GM19035 (cell line): ENCODE measurements around the gene THSD7B.
"Not testable (repeated sequence)": the region's sequence is repeated elsewhere in the genome, so short reads cannot be mapped to it uniquely, and the experiment has no call there.

Experiments used
- ATAC-seq: cut with Tn5 transposase; IDR thresholded peaks from one replicate; pipeline ENCODE4 v1.9.1; 2021; ENCODE audit not compliant: unreplicated experiment

Gene THSD7B

DNA sequence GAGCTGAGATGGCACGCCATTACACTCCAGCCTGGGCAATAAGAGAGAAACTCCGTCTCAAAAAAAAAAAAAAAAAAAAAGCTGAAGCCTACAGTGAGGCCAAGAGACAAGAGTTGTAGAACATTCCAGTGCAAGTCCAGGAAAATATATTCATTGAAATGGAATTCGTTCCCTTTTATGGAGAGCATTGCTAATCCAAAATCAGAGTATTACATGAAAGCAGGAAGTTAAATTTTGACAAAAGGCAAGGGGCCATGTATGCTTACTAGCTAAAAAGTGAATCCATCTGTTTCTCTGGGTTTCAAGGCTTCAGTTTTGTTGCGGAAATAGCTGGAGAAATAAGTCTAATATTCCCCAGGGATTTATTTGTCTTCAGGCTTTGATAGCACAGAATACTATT lies 471.7 kb downstream of the THSD7B start:
- ATAC-seq, result no peak

DNA sequence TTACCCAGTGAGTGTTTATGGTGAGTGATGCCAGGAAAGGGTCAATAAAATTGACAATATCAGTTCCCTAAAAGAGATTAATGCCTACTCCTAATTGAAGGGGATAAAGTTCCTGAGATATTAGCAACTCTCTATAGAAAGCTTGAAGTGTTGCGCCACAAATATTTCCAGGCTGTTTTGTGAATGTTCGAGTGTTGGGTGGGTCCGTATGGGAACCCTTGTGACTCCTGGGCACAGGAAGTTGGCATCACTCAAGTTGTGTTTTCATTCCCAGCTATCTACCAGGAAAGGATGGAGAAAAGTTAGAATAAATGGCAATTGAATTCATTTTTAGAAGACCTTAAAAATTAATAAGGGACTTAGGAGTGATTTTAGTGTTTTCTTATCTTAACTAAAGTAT lies 472.7 kb downstream of the THSD7B start:
- no peak for ATAC-seq

DNA sequence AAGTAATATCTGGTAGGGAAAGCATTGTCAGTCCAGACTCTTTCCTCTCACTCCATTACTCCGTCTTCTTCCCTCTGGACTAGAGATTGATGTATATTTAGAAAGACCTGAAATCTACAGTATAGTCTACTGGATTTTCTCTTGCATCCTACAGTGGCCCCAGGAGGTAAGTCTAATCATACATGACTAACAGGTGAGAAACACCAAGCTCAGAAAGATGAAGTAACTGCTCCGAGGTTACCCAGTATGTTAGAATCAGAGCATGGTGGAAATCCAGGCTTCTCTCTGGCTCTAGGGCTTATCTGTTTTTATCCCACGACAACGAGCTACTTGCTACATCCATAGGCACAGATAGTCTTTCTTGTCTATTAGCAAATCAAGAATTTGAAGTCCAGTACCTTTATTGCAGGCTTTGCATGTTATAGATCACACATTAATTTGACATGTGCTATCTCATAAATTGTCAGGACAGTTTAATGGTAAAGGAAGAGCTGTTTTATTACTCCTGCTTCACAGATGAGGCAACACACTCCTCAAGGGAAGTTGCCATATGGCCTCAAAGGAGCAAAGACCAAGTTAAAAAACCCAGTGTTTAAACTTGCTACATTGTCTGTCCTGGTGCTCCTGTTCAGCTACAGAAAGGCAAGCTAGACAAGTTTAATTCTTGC lies 484.3 kb downstream of the THSD7B start:
- ATAC-seq, result no peak

DNA sequence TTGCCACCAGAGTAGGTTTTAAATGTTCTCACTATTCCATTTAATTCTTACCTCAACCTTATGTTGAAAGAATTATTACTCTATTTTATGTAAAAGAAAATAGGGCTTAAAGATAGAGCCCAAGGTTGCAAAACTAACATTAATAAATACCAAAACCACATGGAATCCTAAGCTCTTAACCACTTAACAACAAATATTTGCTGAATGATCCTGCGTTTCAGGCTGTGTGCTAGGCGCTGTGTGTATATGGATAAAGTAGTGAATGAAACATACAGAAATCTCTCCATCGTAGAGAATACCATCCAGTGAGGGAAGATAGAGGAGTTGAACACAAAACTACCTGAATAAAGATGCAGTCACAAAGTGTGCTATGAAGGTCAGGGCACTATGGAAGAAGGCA lies 485.1 kb downstream of the THSD7B start:
- ATAC-seq, result no peak

DNA sequence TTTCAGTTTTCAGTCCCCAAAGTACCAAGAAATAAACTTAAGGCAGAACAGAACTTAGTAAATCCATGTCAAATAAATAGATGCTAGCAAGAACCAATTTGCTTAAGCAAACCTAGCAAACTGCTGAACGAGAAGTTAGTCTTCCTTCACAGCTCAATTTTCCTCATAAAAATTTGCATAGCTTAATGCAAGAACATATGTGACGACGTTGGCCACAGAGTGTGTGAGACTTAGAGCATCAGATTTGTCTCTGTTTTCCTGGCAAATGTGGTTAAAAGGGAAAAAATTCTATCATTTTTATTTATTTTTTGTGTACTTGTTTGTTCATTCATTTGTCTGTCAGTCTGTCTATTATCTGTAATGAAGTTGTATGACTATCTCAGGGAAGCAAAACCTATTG lies 485.7 kb downstream of the THSD7B start:
- no peak for ATAC-seq

DNA sequence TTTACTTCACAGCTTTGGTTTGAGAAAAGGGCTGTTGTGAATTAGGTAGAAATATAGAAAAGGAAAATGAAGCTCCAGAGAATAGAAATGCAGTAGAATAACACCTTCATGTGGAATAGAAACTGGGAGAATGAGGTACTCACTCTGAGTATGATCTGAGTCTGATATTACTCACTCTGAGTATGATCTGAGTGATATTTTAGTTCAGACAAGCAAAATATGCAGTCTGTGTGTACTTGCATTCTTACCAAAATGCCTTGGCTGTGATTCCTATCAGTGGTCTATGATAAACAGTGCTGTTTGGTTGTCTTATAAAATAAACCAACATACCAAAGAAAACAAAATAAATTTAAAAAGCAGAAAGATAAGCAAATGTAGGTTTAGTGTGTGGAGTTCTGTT lies 487.6 kb downstream of the THSD7B start:
- ATAC-seq, result no peak

DNA sequence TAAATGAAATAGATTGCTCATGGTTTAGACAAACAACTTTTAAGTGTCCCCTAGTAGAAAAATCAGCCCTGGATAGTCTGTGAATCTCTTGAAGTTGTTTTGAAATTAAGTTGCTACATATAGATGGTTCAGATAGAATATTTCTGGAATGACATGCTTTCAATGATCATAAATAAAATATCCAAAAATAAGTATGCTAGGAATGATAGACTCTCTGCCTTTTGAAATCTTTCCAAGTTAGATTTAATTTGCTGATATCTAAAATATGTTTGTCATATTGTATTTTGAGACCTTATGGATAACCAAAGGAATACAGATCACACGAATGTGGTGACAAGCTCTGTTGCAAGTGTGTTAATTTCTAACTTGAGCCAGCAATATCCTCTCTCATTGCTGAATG lies 488.7 kb downstream of the THSD7B start:
- ATAC-seq, result no peak

DNA sequence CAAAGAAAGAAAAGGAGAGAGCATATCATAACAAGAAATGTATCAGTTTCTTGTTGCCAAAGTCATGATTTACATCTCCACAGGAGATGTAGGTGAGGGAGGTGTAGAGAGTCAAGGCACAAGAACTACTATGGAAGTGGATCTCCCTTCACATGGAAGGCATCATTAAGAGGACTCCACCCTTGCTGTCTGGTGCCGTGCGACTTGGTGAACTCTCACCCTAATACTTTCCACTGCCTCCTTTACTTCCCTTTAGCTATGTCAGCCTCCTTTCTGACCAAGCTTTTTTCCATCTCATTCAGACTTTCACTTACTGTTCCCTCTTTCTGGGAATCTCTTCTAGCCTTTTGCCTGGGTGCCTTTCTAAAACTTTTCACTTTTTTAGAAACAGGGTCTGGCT lies 490.0 kb downstream of the THSD7B start:
- no peak for ATAC-seq

DNA sequence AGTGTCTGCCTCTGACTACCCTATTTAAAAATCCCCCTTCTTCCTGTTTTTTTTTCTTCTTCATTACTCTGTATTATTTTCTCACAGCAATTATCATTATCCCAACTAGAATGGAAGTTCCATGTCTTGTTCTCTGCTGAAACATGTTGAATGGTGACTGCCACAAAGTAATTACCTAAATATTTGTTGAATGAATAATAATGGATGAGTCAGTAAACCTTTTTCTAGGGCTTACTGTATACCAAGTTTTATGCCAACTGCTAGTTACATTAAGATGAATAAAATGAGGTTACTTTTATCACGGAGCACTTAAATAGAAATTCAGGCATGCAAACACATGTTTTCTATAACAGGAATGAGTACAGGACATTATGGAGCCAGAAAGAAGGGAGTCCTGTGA lies 490.6 kb downstream of the THSD7B start:
- no peak for ATAC-seq

DNA sequence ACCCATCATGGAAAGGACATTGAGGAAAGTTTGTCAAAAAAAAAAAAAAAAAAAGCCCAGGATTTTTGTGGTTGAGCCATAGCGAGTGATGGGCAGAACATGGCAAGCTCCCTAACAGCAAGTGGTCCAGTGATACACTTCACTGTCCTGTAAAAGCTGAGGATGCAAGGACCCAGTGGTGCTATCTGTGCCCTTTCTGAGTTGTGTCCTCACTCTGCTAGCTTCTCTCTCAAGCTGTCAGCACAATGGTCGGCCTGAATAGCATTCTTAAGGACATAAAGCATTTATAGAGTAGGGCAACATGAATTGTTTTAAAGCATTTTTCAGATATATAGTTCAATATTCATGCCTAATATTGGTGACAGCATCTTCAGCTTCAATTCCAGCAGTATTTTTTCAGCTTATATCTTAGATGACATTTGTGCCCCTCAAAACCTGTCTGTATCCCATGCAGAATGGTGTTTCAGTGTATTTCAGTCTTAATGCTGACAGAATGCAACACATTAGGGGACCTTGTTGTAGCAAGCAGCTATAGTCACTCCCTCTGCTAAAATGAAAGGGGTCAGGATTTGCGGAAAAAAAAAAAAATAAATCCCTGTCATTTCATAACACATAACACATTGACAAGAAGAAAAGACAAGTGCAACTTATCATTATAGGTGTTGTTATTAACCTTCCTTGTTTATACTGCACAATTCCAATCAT lies 496.7 kb downstream of the THSD7B start:
- ATAC-seq, result no peak

DNA sequence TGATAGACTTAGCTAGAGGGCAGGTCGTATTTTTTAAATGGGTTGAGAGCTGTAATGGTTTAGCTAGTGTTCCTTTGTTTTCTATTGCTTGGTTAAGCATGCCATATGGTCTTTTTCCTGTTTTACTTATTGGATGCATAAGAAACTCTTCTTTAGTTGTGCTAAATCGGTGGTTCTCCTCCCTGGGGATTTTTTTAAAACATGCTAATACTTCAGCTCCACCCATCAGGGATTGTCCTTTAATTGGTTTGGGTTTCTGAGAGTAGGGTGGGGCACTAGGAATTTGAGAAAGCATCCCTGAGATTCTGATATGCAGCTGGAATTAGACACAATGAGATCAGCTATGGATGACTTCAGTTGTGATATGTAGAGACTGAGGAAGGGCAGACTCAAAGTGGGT lies 497.2 kb downstream of the THSD7B start:
- no peak for ATAC-seq

DNA sequence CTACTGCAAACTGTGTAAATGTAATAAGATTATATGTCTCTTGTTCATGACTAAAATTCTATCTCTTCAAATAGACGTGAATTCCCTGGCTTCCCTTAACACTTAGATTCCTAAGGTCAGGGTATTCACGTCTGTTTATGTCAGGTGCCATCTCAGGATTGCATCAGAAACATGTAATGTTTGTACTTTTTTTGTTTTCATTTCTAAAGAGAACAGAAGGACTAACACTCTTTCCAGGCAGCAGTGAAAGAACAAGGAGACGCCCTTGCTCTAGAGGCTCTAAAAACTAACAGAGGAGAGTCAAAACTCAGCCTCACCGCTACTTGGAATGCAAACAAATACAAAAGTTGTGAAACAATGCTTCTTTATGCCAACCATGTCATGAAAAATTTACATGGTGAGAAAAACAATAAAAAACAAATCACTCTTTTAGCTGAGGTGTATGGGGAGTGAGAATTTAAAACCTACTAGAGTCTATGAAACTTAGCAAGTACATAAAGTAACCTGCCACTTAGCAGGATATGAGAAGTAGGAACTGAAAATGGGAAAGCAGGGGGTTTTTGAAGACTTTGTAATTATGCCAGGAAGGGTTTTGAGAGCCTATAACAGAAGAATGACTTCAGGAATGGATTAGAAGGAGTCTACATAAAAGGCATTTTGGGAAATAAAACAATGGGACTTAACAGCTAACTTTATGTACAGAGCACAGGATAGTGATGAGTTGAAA lies 522.7 kb downstream of the THSD7B start:
- no peak for ATAC-seq

DNA sequence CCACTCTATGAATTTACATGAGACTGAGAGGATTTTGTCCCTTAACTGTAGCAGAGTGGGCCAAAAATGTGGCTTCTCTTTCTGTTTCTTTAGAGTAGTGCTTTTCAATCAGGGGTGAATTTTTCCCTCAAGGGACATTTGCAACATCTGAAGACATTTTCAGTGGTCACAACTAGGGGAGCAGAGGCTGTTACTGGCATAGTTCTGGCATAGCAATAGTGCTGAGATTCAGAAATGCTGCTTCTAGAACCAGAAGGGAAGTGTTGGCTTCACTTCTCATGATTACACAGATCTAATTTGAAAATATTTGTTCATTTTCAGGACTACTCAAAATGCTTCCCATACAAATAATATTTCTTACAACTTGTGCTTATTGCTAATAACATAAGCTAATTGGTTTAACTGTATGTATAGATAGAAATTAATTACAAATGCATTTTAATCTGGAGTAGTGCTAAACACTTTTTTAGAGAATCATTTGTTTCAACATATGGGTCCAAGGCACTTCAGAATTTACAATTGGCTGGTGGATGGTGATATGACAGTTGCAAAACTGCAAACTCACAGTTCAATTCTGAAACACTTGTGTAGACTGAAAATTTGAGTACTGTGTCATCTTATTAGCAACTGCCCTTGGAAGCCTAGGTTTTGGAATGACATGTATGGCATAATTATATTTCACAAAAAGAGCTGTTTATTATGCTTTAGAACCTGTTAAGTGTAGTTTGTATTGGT lies 526.7 kb downstream of the THSD7B start:
- ATAC-seq, result no peak

DNA sequence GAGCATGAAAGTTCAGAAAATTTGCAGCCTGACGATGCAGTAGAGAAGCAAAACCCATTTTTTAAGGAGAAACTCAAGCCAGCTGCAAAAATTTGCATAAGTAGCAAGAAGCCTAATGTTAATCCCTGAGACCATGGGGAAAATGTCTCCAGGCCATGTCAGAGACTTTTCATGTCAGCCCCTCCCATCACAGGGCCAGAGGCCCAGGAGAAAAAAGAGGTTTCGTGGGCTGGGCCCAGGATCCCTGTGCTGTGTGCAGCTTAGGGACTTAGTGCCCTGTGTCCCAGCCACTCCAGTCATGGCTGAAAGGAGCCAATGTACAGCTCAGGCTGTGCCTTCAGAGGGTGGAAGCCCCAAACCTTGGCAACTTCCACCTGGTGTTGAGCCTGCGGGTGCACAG lies 533.0 kb downstream of the THSD7B start:
- no peak for ATAC-seq

DNA sequence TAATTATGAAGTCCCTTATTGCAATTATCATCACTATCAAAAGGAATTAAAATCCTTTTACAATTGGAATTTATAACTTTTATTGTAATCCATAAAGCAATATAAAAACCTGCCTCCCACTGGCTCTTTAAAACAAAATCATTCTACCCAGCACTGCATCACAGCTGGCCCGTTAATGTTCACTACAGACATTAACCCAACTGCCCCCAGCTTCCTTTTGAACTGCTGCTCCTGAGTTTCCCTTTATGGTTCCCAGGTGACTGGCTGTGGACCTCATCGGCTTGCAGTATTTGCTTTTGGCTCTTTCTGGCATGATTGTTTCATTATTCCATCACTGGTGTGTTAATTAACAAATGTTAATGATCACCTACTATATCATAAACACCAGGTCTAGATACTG lies 535.6 kb downstream of the THSD7B start:
- no peak for ATAC-seq

DNA sequence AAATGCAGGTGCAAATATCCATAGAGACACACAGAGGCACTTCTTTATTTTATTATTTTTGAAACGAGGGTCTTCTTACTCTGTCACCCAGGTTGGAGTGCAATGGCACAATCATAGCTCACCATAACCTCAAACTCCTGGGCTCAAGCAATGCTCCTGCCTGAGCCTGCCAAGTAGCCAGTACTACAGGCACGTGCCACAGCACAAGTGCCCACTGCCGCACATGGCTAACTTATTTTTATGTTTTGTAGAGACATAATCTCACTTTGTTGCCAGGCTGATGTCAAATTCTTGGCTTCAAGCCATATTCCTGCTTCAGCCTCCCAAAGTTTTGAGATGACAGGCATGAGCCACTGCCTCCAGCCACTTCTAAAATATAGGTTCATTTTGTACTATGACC lies 537.6 kb downstream of the THSD7B start:
- ATAC-seq, result no peak

DNA sequence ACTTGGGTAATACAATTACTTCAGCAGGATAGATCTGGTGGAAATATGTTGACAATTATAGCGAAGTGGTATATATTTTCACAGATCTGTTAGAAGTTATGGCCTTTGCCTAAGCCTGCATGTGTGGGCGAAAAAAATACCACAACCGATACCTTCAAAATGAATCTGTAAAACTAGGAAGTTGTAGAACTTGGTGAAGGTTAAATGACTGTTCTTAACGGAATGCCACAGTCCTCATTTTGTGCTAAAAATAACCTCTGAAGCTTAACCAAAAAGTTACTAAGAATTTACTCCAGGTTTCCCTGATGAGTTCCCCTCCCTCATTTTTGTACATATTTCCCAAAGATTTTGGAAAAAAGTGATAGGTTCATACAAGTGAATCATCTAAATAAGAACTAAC lies 550.7 kb downstream of the THSD7B start:
- no peak for ATAC-seq

DNA sequence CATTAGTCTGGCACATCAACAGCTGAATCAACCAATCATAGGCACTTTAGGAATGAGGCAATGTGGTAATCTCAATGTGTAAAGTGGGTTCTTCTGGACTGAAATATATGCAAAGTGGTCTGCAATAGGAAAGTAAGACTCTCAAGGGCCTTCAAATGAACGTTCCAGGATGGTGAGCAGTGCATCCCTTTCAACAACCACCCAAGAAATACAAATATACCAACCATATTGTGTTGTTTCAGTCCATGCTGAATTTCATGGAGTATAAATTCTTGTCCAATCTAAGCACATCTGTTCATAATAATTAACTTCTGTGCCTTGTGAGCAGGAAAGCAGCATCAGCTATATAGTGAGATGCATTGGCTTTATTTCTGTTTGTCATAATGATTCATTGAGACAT lies 556.2 kb downstream of the THSD7B start:
- no peak for ATAC-seq

DNA sequence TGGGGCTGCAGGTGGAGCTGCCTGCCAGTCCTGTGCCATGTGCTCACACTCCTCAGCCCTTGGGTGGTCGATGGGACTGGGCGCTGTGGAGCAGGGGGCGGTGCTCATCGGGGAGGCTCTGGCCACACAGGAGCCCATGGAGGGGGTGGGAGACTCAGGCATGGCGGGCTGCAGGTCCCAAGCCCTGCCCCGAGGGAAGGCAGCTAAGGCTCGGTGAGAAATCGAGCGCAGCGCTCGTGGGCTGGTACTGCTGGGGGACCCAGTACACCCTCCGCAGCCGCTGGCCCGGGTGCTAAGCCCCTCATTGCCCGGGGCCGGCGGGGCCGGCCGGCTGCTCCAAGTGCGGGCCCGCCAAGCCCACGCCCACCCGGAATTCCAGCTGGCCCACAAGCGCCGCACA lies 566.2 kb downstream of the THSD7B start:
- not testable (repeated sequence) for ATAC-seq

DNA sequence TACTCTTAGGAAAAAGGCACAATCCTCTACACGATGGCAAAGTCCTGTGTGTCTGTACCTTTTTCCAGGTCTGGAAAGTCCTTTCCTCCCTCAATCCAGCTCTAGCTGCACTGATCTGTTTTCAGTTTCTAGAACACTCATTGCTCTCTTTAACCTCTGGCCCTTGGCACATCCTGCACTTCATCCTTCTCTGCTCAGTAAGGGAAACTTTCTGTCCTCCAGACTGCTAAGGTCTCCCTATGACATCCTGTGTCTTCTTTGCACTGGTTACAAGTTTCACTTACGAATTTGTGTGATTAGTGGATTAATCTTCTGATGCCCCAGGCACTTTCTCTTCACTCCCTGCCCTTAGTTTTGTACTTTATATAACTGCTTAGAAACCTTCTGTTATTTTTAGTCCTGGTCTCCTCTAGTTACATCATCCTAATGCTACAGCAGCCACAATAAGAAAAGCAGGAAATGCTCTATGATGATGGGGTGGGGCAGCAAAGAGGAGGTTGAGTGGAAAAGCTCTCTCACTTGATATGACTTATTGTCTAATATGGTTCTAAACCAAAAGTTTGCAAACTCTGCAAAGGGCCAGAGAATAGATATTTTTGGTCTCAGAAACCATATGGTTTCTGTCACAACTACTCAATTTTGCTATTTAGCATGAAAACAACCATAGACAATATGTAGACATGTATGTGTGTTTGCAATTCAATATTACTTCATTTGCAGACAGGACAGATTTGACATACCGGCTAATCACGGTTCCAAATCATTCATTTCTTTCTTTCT lies 568.2 kb downstream of the THSD7B start:
- no peak for ATAC-seq

DNA sequence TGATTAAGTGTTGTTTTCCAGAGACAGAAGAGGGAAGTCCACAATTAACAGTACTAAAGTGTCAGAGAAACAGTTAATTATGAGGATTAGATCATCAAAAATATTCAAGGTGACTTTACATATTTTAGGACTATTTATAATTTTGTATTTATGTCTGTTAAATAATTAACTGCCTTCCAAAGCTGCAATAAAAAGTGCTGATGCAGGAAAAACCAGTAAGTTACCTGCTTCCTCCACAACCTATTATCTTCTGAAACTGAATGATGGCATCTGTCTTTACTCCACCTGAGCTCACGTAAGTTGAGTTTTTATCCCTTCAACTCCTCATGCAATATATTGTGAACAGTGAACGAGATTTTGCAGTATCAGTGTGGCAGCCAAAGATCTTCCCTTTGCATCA lies 570.7 kb downstream of the THSD7B start:
- no peak for ATAC-seq
